HEK293T (cell line): ENCODE results near the gene PON3.

Experiments used
- CTCF ChIA-PET: fragments of 350-600 bp; formaldehyde crosslinking; extraction: SDS; loops from one replicate; lab custom pipeline; 2021; ENCODE audit warnings: antibody characterized with exemption, inconsistent platforms; lab: Yijun Ruan, JAX
- POLR2A ChIA-PET: fragments of 350-600 bp; formaldehyde crosslinking; extraction: SDS; loops from one replicate; lab custom pipeline; 2020; ENCODE audit warnings: antibody characterized with exemption, inconsistent platforms; lab: Yijun Ruan, JAX
- DNase-seq: peaks from one replicate; pipeline ENCODE4 v3.0.0; 2012; ENCODE audit warnings: mixed read lengths; ENCODE audit errors: extremely low spot score
- ARNT ChIP-seq: fragments of 450-650 bp; IDR thresholded peaks from 2 replicates; pipeline ENCODE4 v1.6.1; 2017; ENCODE audit warnings: mild to moderate bottlenecking
- BHLHE40 ChIP-seq: fragments of 450-650 bp; IDR thresholded peaks from 2 replicates; pipeline ENCODE4 v1.6.1; 2016; ENCODE audit warnings: mild to moderate bottlenecking, moderate library complexity, borderline replicate concordance
- CTBP1 ChIP-seq: fragments of 450-650 bp; IDR thresholded peaks from 2 replicates; pipeline ENCODE4 v1.6.1; 2016; ENCODE audit warnings: borderline replicate concordance
- ELF4 ChIP-seq: fragments of 450-650 bp; IDR thresholded peaks from 2 replicates; pipeline ENCODE4 v1.6.1; 2017; ENCODE audit warnings: antibody characterized with exemption
- FOXA1 ChIP-seq: fragments of 450-650 bp; IDR thresholded peaks from 2 replicates; pipeline ENCODE4 v1.6.1; 2016; ENCODE audit warnings: mild to moderate bottlenecking
- FOXK2 ChIP-seq: fragments of 450-650 bp; IDR thresholded peaks from 2 replicates; pipeline ENCODE4 v1.6.1; 2016; ENCODE audit warnings: mild to moderate bottlenecking
- FOXM1 ChIP-seq: fragments of 450-650 bp; IDR thresholded peaks from 2 replicates; pipeline ENCODE4 v1.6.1; 2017; ENCODE audit warnings: mild to moderate bottlenecking, borderline replicate concordance
- HDGF ChIP-seq: fragments of 450-650 bp; IDR thresholded peaks from 2 replicates; pipeline ENCODE4 v1.6.1; 2017; ENCODE audit warnings: antibody characterized with exemption, borderline replicate concordance
- L3MBTL2 ChIP-seq: fragments of 450-650 bp; conservative IDR thresholded peaks from 2 replicates; pipeline ENCODE4 v1.6.1; 2016; ENCODE audit warnings: mild to moderate bottlenecking
- LEF1 ChIP-seq: fragments of 450-650 bp; IDR thresholded peaks from 2 replicates; pipeline ENCODE4 v1.6.1; 2017; ENCODE audit warnings: mild to moderate bottlenecking, borderline replicate concordance
- NFRKB ChIP-seq: fragments of 450-650 bp; IDR thresholded peaks from 2 replicates; pipeline ENCODE4 v1.6.1; 2016; ENCODE audit warnings: mild to moderate bottlenecking, moderate library complexity
- PKNOX1 ChIP-seq: fragments of 450-650 bp; IDR thresholded peaks from 2 replicates; pipeline ENCODE4 v1.6.1; 2016
- SP1 ChIP-seq: fragments of 450-650 bp; IDR thresholded peaks from 2 replicates; pipeline ENCODE4 v1.6.1; 2017
- SUZ12 ChIP-seq: fragments of 450-650 bp; IDR thresholded peaks from 2 replicates; pipeline ENCODE4 v1.6.1; 2016; ENCODE audit warnings: mild to moderate bottlenecking
- TARDBP ChIP-seq: fragments of 450-650 bp; IDR thresholded peaks from 2 replicates; pipeline ENCODE4 v1.6.1; 2016
- ZNF384 ChIP-seq: fragments of 450-650 bp; IDR thresholded peaks from 2 replicates; pipeline ENCODE4 v1.6.1; 2016

Gene PON3

DNA sequence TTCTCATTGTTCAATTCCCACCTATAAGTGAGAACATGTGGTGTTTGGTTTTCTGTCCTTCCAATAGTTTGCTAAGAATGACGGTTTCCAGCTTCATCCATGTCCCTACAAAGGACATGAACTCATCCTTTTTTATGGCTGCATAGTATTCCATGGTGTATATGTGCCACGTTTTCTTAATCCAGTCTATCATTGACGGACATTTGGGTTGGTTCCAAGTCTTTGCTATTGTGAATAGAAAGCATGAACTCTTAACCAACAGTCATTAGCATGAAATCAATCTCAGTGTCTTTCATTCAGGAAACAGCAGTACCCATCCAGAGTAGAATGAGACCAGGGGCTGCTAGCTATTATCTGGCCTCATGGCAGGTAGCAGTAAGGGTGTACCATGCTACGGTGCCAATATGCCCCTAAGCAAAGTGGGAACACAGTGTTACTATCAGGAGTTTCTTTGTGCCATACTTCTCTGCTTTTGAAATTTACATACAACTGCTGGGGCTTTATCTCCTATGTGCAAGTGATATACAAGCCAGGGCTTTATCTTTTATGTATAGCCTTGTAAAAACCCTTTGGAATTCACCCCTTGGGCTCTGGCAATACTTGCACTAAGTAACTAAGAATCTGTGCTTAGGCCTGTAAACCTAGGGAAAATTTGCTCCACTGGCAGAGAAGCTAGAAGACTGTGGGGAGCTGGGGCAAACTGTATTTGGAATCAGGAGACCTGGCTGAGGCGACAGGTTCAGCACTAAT lies 33.2 kb upstream of the PON3 start:
- POLR2A ChIA-PET = no interaction called here
- DNase-seq = no peak
- CTCF ChIA-PET = no interaction called here
- TF ChIP-seq L3MBTL2 (no peak), ZNF384 (no peak), FOXA1 (no peak), SUZ12 (no peak), FOXM1 (no peak), FOXK2 (no peak), PKNOX1 (no peak), SP1 (no peak), CTBP1 (no peak), ARNT (no peak), ELF4 (no peak), BHLHE40 (no peak), LEF1 (no peak), TARDBP (no peak), HDGF (no peak), NFRKB (no peak)

DNA sequence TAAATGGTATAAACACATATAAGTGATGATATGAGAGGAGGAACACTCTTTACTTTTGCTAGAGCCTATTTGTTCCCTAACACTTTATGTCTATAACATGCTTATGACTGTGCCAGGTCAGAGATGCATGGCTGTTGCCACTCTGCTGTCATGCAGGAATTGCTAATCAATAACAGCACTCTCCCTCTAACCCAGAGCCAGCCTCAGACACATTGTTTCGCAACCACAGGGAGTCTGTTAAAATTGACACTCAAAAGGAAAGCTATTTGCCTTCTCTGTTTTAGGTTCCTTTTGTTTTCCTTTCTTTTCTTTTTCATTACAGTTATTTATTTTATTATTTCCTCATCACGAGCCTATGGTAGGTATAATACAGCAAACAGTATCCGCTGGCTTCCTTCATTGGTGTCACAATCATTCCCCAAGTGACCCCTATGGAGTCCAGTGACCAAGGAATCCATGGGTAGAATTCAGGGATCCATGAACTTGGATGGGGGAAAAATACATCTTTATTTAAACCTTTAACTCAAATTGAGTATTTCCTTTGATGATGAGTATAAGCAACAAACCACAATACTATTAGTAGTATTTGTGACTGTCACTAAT lies 31.8 kb upstream of the PON3 start:
- POLR2A ChIA-PET = no interaction called here
- CTCF ChIA-PET = interaction anchor here (0.5 kb wide), 1 partner anchor 266 kb away, joined by 3 read pairs; no protein-coding TSS in a partner anchor
- no peak for TF ChIP-seq L3MBTL2
- no peak for DNase-seq

DNA sequence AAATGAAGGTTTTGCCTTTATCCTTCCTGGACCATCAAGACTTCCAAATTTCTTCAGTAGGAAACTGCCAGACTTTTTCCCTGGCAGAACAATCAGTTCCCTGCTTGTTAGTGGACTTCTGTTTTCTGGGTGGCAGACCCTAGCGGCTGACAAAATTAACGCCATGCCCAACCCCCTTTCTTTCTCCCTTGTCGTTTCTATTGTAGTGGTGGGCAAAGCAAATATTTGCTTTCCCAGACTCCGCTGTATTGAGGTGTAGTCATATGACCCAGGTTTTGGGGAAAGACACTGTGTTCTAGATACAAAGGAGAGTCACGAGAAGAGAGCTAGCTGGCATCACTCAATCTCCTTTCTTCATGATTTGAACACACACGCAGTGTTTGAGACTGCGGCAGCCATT lies 31.0 kb upstream of the PON3 start:
- no peak for DNase-seq
- CTCF ChIA-PET = interaction anchor here (0.6 kb wide), 1 partner anchor 519 kb away, joined by 3 read pairs; no protein-coding TSS in a partner anchor
- no peak for TF ChIP-seq HDGF
- no peak for TF ChIP-seq SUZ12
- POLR2A ChIA-PET = no interaction called here

DNA sequence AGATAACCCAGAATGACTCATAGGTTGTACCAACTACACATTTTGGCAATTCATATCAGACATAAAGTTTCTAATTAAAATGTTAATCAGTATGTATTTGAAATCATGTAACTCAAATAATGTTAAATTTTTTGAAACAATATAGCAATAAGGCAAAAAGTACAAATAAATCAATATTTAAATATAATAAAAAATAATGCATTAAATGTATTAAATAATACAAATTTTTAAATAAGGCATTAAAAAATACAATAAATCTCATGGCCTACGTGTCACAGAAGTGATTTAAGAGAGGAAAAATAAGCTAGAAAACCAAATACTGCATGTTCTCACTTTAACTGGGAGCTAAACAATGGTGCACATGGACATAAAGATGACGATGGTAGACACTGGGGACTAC lies 29.5 kb upstream of the PON3 start:
- no peak for TF ChIP-seq ELF4
- TF ChIP-seq HDGF = no peak
- no peak for TF ChIP-seq ARNT
- TF ChIP-seq SUZ12 = no peak
- no peak for TF ChIP-seq SP1
- TF ChIP-seq FOXK2 = no peak
- ChIA-PET CTCF (interaction anchor here (0.7 kb wide), 1 partner anchor 196 kb away, joined by 3 read pairs; no protein-coding TSS in a partner anchor), POLR2A (no interaction called here)
- no peak for DNase-seq

DNA sequence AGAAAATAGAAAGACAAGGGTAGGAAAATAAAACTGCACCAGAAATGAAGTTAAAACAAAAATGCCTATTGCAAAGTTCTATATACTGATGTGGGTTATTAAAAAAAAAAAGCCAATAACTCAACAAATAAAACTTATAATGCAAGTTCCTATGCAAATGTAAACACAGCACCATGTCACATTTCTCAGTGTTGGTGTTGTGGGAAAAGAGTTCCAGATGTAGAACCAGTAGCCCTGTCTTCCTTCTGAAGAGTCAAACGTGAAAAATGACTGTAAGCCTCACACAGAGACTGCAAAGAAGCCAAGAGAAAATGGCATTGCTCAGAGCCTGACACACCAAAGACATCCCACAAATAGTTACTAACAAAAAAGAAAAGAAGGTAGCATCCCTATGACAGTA lies 28.5 kb upstream of the PON3 start:
- ChIA-PET CTCF (no interaction called here), POLR2A (no interaction called here)
- TF ChIP-seq BHLHE40 = no peak
- no peak for DNase-seq

DNA sequence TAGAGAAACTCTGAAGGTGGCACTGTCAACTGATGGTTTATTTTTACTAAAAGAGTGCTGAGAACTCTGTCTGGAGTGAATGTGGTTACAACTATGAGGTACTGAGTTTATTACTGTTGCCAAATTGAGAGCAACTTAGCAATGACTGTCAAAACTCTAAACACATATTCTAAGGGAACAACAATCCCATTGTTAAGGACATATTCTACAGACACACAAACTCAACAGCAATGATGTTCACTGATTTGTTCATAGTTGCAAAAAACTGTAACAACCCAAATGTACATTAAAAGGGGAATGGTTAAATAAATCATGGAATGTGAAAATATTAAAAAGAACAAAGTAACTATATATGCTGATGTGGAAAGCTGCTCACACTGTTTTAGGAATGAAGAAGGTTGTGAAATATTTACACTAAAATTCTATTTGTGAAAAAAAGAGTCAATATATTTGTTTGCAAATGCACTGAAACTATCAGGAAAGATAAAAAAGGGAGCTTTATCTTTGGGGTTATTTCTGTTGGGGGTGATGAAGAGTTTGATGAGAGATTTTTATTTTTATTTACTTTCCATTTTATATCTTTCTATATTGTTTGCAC lies 25.8 kb upstream of the PON3 start:
- no peak for DNase-seq
- TF ChIP-seq HDGF (no peak), FOXK2 (no peak), NFRKB (no peak), ELF4 (no peak), TARDBP (no peak), CTBP1 (no peak), SUZ12 (no peak), LEF1 (no peak), FOXM1 (no peak), FOXA1 (no peak), L3MBTL2 (no peak)
- POLR2A ChIA-PET = no interaction called here
- CTCF ChIA-PET = interaction anchor here (0.6 kb wide), 1 partner anchor 38 kb away, joined by 3 read pairs; no protein-coding TSS in a partner anchor

DNA sequence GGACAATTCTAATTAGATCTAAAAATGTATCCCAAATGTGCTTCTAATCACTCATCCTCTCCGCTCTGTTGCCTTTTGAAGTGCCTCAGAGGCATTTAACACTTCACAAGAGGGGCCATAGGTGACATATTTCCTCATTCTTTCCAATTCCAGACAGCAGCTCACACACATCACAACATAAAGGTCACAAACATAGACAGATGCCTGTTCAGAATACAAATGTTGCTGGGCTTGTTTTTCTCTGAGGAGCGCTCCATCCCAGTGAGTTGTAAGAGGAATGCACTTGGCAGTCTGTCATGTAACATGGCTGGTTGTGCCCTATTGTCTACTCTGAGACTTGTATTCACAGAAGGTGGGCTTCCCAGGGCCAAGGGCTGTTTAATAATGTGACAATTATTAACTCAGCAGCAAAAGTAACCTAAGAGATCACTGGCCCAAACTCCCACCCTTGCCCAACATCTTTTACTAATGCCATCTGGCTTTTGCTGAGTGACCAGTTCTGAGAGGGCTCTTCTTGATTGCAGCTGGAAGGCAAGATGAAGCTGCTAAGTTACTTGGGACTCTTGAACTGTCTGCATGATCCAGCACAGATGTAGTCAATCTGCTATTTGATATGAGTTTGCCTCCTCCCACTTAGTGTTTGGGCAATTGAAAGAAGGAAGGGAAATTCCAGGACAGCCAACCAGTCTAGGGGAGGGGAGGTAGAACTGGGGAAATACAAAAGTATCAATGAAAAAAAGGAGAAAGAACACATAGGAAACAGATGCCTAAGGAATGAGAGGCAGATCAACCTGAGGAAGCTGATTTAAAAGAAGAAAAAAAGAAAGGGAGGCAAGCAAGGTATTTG lies 25.0 kb upstream of the PON3 start:
- DNase-seq = no peak
- ChIA-PET CTCF (interaction anchor here (0.6 kb wide), 1 partner anchor 39 kb away, joined by 3 read pairs; no protein-coding TSS in a partner anchor), POLR2A (no interaction called here)
- TF ChIP-seq CTBP1 = no peak
- TF ChIP-seq NFRKB = no peak
- no peak for TF ChIP-seq SUZ12
- TF ChIP-seq L3MBTL2 = no peak
- TF ChIP-seq HDGF = no peak
- no peak for TF ChIP-seq TARDBP
- no peak for TF ChIP-seq ARNT
- no peak for TF ChIP-seq BHLHE40
- no peak for TF ChIP-seq SP1
- no peak for TF ChIP-seq FOXM1
- no peak for TF ChIP-seq FOXA1
- no peak for TF ChIP-seq ZNF384
- TF ChIP-seq ELF4 = no peak
- no peak for TF ChIP-seq PKNOX1
- TF ChIP-seq LEF1 = no peak
